Measurements from ENCODE around the gene CPVL.

- TF ChIP-seq CTCF (IDR thresholded peaks at IDR 0.05; ENCODE audit: low read depth, low read length) (no peak), EZH2phosphoT487 (IDR thresholded peaks at IDR 0.05; ENCODE audit: low read depth) (no peak)
These were observed 16.2 kb downstream of the CPVL start for GRCh38 chr7:29130096-29130495.

Data from OCI-LY3 (cell line).